ENCODE measurements around the gene TAF11.
"Not testable (repeated sequence)": the region's sequence is repeated elsewhere in the genome, so short reads cannot be mapped to it uniquely, and the experiment has no call there.

Gene TAF11

GRCh38 chr6:34887753-34888513 is at the start of gene TAF11:
TAF11 (minus strand) TSS chr6:34888042; CDS start chr6:34887957, 85 bp downstream.
- peak; percentile 80 for DNase-seq

GRCh38 chr6:34934516-34934915 is 46.7 kb upstream of the TAF11 start:
- no peak for DNase-seq

GRCh38 chr6:34932202-34932601 is 44.4 kb upstream of the TAF11 start:
- not testable (repeated sequence) for DNase-seq

- no peak for DNase-seq
These were observed 42.4 kb upstream of the TAF11 start for GRCh38 chr6:34930221-34930620.

GRCh38 chr6:34929241-34929978 is 41.6 kb upstream of the TAF11 start:
- no peak for DNase-seq

- DNase-seq: no peak
These were observed 40.9 kb upstream of the TAF11 start for GRCh38 chr6:34928695-34929094.

- DNase-seq: no peak
These were observed 40.4 kb upstream of the TAF11 start for GRCh38 chr6:34928220-34928619.

GRCh38 chr6:34926655-34927054 is 38.8 kb upstream of the TAF11 start:
- no peak for DNase-seq

- DNase-seq: no peak
These were observed 37.2 kb upstream of the TAF11 start for GRCh38 chr6:34924831-34925625.

- DNase-seq: no peak
These were observed 34.4 kb upstream of the TAF11 start for GRCh38 chr6:34922177-34922663.

- no peak for DNase-seq
These were observed 32.3 kb upstream of the TAF11 start for GRCh38 chr6:34920097-34920496.

GRCh38 chr6:34919651-34920050 is 31.8 kb upstream of the TAF11 start:
- no peak for DNase-seq

GRCh38 chr6:34917626-34918285 is 29.9 kb upstream of the TAF11 start:
- DNase-seq: no peak

- no peak for DNase-seq
These were observed 28.6 kb upstream of the TAF11 start for GRCh38 chr6:34916348-34916967.

GRCh38 chr6:34914358-34914757 is 26.5 kb upstream of the TAF11 start:
- no peak for DNase-seq

GRCh38 chr6:34912715-34913464 is 25.0 kb upstream of the TAF11 start:
- peak; percentile 8 for DNase-seq

- DNase-seq: no peak
These were observed 24.0 kb upstream of the TAF11 start for GRCh38 chr6:34911822-34912221.

- DNase-seq: no peak
These were observed 21.6 kb upstream of the TAF11 start for GRCh38 chr6:34909320-34909883.

- DNase-seq: no peak
These were observed 20.4 kb upstream of the TAF11 start for GRCh38 chr6:34908194-34908593.

- DNase-seq: no peak
These were observed 19.0 kb upstream of the TAF11 start for GRCh38 chr6:34906826-34907225.

GRCh38 chr6:34904990-34905613 is 17.3 kb upstream of the TAF11 start:
- no peak for DNase-seq
